ENCODE results near the gene CHIT1. TPM values are rescaled to one million over a fixed set of nuclear protein-coding genes. Genes with fewer than 3 reads are reported as not detected.

The CHIT1 gene
- total and polyA plus RNA-seq, 2 of the 8 experiments (the other 6 are each of a cell fraction or from before 2014, with no cell fraction given): not detected

DNA sequence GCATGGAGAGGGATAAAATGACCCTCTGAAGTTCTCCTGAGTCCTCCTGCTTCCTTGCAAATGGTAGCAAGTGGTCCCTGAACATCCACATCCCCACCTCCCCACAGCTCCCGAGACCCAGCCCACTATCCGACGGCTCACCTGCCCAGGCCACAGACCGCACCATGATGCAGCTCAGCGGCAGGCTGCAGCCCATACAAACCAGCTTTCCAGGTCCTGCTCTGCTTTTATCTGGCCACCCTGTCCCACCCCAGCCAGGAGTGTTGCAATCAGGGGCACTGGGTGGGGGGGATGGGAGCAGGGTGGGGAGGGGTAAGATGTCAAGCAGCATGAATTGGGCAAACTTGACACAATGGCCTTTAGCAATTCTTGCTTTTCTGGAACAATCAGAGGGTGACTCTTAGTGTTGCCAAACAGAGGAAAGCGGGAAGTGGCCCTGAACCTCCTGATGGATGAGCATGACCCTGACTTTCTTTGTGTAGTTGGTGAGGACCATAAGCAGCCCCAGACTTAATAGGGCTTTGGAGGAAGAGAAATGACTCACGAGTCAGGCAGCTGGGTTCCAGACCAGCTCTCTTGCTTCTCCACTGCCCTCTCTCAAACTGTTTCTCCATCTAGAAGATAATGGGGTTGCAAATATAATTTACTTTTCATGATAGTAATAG, at the start of gene CHIT1 (continued):
- TF ChIP-seq BCL11A (IDR thresholded peaks at IDR 0.05; ENCODE audit: low read depth in 2 of 2, low read length in 2 of 2): no peak
- TF ChIP-seq HDAC2 (IDR thresholded peaks at IDR 0.05; ENCODE audit: borderline replicate concordance in 1 of 2, low read depth in 2 of 2, low read length in 2 of 2): no peak
- no peak for TF ChIP-seq PHF8 (conservative IDR thresholded peaks at IDR 0.05; ENCODE audit: low read depth, low read length)
- TF ChIP-seq FOSL1 (IDR thresholded peaks at IDR 0.05; ENCODE audit: insufficient read depth, low read depth, low read length): no peak
- no peak for TF ChIP-seq SRF (IDR thresholded peaks at IDR 0.05; ENCODE audit: low read depth, low read length)
- no peak for TF ChIP-seq SIX5 (IDR thresholded peaks at IDR 0.05; ENCODE audit: low read depth, low read length)

All from H1 (cell line).